OCI-LY7 (cell line): ENCODE measurements around the gene ERGIC1.

Experiments
- CTCF ChIP-seq: fragments of 200-600 bp; sonication (generic); conservative IDR thresholded peaks from 2 replicates; pipeline ENCODE4 v1.5.1; 2014; ENCODE audit warnings: mild to moderate bottlenecking, antibody characterized with exemption, low read length, moderate library complexity, mixed read lengths
- EZH2phosphoT487 ChIP-seq: fragments of 200-600 bp; sonication (generic); IDR thresholded peaks from 2 replicates; pipeline ENCODE4 v1.6.1; 2018; ENCODE audit warnings: low read depth, borderline replicate concordance, mild to moderate bottlenecking, mixed run types, antibody characterized with exemption, low read length, moderate library complexity, mixed read lengths

DNA sequence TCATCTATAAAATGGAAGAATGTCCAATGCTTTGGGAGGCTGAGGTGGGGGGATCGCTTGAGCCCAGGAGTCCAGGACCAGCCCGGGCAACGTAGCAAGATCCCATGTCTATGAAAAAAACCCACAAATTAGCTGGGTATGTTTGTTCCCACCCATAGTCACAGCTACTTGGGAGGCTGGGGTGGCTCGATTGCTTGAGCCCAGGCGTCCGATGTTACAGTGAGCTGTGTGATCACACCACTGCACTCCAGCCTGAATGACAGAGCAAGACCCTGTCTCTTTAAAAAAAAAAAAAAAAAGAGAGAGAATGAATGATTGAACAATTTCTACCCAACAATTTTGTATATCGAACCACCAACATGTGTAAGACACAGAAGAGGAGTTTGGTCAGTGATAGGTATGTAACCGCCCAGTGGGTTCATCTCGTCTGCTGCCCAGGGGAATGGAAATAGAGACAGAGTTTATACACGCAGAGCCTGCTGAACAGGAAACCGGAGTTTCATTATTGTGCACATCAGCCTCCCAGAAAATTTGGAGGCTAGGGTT lies 26.2 kb upstream of the ERGIC1 start:
- TF ChIP-seq CTCF (no peak), EZH2phosphoT487 (no peak)
